Pulmonary artery endothelial cell (primary cell): Measurements from ENCODE around the gene ALG1L2. TPM values are rescaled to one million over a fixed set of nuclear protein-coding genes. Genes with fewer than 3 reads are reported as not detected.
A peak's percentile ranks its signal among the peaks of the same experiment; 100 is the strongest.
"Not testable (repeated sequence)": the region's sequence is repeated elsewhere in the genome, so short reads cannot be mapped to it uniquely, and the experiment has no call there.

Experiments
- DNase-seq: peaks from one replicate; pipeline ENCODE4 v3.0.0-alpha.2; 2011; ENCODE audit warnings: low read depth, low spot score
- total RNA-seq: library from RNA; depleted of rRNA; stranded (reverse); fragments of >200 nt; gene quantifications from 2 replicates; pipeline ENCODE4 v1.2.3, GENCODE V29; 2014

The ALG1L2 gene
- total RNA-seq, 1 donor from 2014 or later, result not detected

DNA sequence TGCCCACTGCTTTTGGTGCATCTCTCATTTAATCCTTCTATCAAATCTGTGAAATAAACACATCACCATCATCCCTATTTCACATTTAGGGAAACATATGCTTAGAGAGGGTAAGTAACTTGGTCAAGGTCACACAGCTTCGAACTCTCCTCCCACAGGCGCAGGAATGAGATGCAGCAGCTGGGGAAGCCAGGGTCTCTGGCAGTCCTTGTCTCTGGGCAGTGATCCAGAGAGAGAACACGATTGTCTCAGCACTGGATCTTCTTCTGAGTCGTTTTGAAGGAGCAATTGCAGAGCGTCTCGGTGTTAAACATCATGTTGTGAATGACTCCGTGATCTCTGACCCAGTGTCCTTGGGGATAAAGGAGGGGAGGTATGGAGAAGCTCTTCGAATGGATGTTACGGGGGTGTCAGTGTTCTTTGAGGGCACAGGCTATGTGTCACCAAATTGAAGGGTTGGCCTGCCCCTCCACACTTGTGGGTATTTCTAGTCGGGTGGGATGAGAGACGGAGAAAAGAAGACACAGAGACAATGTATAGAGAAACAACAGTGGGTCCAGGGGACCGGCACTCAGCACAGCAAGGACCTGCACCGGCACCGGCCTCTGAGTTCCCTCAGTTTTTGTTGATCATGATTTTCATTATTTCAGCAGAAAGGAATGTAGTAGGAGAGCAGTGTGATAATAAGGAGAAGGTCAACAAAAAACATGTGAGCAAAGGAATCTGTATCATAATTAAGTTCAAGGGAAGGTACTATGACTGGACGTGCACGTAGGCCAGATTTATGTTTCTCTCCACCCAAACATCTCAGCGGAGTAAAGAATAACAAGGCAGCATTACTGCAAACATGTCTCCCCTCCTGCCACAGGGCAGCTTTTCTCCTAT, 41.5 kb downstream of the ALG1L2 start:
- not testable (repeated sequence) for DNase-seq

GRCh38 chr3:130125406-130125805, 43.8 kb downstream of the ALG1L2 start:
- not testable (repeated sequence) for DNase-seq

- not testable (repeated sequence) for DNase-seq
Measured at GRCh38 chr3:130136337-130136736, 54.7 kb downstream of the ALG1L2 start.

GRCh38 chr3:130137685-130138084, 56.1 kb downstream of the ALG1L2 start:
- DNase-seq, result not testable (repeated sequence)

- DNase-seq, result not testable (repeated sequence)
Measured at GRCh38 chr3:130138992-130139391, 57.4 kb downstream of the ALG1L2 start.

- DNase-seq, result peak; percentile 8
Measured at GRCh38 chr3:130140756-130141155, 59.1 kb downstream of the ALG1L2 start.

GRCh38 chr3:130143648-130144327, 62.2 kb downstream of the ALG1L2 start:
- not testable (repeated sequence) for DNase-seq

GRCh38 chr3:130144328-130144650, 62.7 kb downstream of the ALG1L2 start:
- DNase-seq, result not testable (repeated sequence)

GRCh38 chr3:130145456-130145855, 63.8 kb downstream of the ALG1L2 start:
- DNase-seq, result not testable (repeated sequence)

GRCh38 chr3:130146465-130146864, 64.8 kb downstream of the ALG1L2 start:
- not testable (repeated sequence) for DNase-seq

Other genes starting within 250 kb of the ALG1L2 start
- gene TMCC1, start 188.1 kb upstream of the ALG1L2 start, total RNA-seq, result 12.1 and 12.4 TPM in 2 replicates
- gene TRH, start 107.1 kb upstream of the ALG1L2 start, total RNA-seq, result not detected in 2 replicates